ENCODE results near the gene SLC40A1. TPM values are rescaled to one million over a fixed set of nuclear protein-coding genes. Genes with fewer than 3 reads are reported as not detected.

The SLC40A1 gene
- polyA plus RNA-seq, 5 donors = 159 to 249 (median 227) TPM

DNA sequence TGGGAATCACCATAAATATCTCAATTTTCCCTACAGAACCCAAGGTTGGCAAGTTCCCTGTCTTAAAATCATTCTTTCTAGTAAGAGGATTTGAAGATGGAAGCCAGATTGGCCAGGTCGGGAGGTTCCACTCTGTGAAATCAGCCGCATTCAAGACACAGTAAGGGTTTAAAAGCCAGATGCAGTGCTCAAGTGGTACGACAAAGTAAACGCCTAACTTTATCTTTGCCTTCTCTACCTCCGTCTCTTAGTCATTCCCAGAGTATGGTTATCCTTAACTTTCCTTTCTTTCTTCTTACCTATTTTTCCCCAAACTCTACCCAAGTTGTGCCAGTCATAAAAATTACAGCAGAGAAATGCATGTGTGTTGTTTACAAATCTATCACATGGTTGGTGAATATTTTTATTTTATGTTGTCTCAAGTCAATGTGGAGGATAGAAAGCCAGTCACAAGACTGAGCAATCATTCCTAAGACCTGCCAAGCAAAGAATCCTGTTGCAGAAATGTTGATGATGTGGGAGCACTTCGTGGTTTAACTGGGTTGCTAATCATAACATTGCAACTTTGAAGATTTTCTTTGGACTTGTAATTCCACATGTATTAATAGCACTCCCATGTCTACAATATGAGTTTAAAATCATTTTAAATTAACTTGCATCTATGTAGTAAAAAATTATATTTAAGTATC is 62.6 kb downstream of the SLC40A1 start:
- no peak for DNase-seq

DNA sequence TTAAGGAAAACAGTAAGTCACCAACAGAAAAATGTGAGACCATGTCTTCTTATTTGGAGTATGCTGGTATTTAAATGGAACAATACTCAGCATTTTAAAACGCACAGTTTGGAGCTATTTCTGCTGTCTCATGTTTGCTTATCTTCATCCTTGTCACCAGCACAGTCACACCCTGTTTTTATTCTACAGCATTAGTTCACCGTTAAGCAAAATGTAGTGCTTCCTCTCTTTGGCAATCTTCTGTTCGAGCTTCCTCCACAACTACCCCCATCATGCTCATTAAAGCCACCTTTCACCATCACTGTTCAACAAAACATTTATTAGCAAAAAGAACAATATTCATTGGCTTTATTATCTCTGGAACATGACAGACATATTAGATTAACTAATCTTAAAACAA is 64.0 kb downstream of the SLC40A1 start:
- DNase-seq = no peak

DNA sequence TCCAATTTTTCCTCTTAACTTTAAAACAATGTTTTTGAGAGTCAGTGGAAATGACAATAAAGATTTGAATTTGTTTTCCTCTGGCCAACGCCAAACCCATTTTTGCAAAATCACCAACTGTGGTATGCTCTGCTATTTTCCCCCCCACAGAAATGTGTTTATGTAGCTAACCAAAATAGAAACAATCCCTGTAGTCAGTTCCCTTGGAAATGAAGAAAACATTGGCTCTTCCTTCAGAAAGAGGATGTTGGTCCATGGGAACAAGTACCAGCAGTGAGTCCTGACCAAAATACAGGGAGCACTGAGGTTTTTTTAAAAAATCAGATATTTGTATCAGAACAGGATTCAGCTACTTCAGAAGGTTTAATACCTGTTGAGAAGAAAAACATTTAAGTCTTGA is 65.3 kb downstream of the SLC40A1 start:
- DNase-seq = no peak

DNA sequence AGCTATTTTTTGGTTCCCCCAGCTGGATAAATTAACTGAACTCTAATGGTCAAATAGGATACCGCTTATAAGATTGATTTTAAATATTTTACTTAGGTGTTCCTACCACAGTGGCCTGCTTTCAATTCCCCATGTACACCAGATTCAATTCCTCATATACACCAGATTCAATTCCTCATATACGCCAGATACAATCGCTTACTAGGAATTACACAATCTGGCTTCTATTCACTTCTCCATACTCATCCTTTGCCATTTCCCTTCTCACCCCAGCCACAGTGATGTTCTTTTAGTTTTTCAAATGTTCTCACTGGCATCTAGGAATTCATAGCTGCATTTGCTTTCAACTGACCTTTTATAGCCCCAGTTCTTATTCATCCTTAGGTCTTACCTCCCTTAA is 66.5 kb downstream of the SLC40A1 start:
- DNase-seq = no peak

DNA sequence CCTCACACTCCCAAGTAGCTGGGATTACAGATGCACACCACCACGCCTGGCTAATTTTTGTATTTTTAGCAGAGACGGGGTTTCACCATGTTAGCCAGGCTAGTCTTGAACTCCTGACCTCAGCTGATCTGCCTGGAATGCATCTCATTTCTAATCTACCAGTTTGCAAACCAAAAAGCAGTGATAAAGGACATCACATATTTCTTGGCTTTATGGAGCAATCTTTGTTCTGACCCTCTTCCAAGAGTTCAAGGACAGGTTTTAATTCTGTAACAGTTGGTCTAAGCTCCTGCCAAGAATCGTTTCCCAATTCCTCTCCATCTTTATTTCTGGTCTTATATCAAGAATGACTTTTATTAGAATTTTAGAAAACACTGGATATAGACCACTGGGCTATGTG is 67.7 kb downstream of the SLC40A1 start:
- DNase-seq = no peak

DNA sequence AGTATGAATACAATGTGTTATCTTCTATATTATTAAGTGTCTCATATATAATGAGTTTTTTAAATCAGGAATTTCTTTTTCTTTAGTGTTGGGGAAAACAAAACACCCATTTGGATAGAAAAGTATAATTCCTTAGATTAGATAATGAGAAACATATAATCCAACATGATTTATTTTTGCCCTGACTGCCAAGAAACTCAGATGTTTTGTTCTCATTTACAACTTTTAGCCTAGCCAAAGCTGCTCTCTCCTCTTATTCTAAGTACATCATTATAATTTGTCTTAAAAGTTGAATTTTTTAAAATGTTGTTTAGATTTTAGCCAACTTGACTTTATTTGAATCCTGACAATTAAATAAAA is 68.6 kb downstream of the SLC40A1 start:
- DNase-seq = no peak

DNA sequence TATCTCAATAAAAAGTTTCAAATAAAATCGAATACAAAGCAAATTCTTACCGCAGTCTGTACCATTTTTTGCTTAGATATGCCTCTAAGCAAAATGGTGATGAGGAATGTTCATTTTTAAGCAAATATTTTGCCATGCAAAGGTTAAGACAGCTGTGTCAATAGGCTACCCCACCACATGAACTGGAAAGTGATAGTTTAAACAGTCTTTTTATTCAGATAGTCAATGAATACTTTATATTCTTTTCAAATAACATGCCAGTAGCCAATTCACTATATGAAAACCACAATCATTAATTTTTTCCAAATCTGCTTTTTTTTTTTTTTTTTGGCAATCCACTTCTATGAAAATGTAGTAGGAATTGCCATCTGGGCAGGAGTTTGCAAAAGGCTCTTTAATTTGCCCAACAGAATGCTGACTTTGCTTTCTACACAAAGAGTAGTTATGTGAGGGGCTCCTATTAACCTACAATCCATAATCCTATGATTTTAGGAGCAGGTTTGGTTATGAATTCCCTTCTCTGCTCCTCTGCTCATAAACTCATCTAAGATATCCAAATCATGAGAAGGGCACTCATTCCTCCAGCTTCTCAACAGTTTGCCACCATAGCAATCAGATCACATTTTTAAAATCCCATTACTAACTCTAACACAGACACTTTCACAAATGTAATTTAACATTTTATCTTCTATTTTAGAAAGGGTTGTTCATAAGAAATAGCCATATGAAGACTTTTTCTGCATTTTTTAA is 69.2 kb downstream of the SLC40A1 start:
- DNase-seq = no peak

Other genes with a start within 250 kb of the SLC40A1 start
- gene WDR75, start 139.3 kb downstream of the SLC40A1 start, polyA plus RNA-seq (ENCODE audit: insufficient read depth in 1 of 5, insufficient read length in 5 of 5, low replicate concordance in 1 of 5) = 10 to 100 TPM; 44.9 to 73.7 (median 58.7) TPM
- 10 to 100 TPM; 48.9 to 71.3 (median 64.5) TPM for gene ASNSD1, start 80.7 kb upstream of the SLC40A1 start, polyA plus RNA-seq (ENCODE audit: insufficient read depth in 1 of 5, insufficient read length in 5 of 5, low replicate concordance in 1 of 5)
- gene ANKAR, start 93.9 kb upstream of the SLC40A1 start, polyA plus RNA-seq (ENCODE audit: insufficient read depth in 1 of 5, insufficient read length in 5 of 5, low replicate concordance in 1 of 5) = 10 to 100 TPM; 10.3 to 26.3 (median 21.1) TPM
- gene OSGEPL1, start 182.0 kb upstream of the SLC40A1 start, polyA plus RNA-seq (ENCODE audit: insufficient read depth in 1 of 5, insufficient read length in 5 of 5, low replicate concordance in 1 of 5) = 10 to 100 TPM; 18.5 to 30.0 (median 24.0) TPM
- gene ORMDL1, start 203.6 kb upstream of the SLC40A1 start, polyA plus RNA-seq (ENCODE audit: insufficient read depth in 1 of 5, insufficient read length in 5 of 5, low replicate concordance in 1 of 5) = 100 to 1,000 TPM in 2 of 5 donors, 10 to 100 TPM in 3; 92.4 to 135 (median 98.2) TPM
- gene PMS1, start 203.7 kb upstream of the SLC40A1 start, polyA plus RNA-seq (ENCODE audit: insufficient read depth in 1 of 5, insufficient read length in 5 of 5, low replicate concordance in 1 of 5) = 10 to 100 TPM; 39.0 to 61.0 (median 44.8) TPM